Stomach (tissue), 4 donors: Measurements from ENCODE around the gene C5AR2.

ENCODE experiments used
- EP300 ChIP-seq: sonication (generic); formaldehyde crosslinking; IDR thresholded peaks from one replicate; pipeline ENCODE4 v1.6.1; 2017; ENCODE audit warnings: antibody characterized with exemption
- POLR2A ChIP-seq, 4 donors: fragments of 450-650 bp; IDR thresholded peaks; one replicate each; pipeline ENCODE4 v1.6.1; 2016; ENCODE audit warnings: antibody characterized with exemption in 4 of 4, control low read depth in 2 of 4, mild to moderate bottlenecking in 1 of 4, moderate library complexity in 1 of 4
- TF ChIP-seq, protein P1 (sequence below), 7 experiments: fragments of 450-650 bp in 4 of 7; fragments of 200-600 bp in 3 of 7; sonication (generic) in 3 of 7; IDR thresholded peaks; one replicate each; pipeline ENCODE4 v1.5.1; 2016 to 2019; ENCODE audit warnings: antibody characterized with exemption in 7 of 7, control low read depth in 2 of 7, mild to moderate bottlenecking in 1 of 7

DNA sequence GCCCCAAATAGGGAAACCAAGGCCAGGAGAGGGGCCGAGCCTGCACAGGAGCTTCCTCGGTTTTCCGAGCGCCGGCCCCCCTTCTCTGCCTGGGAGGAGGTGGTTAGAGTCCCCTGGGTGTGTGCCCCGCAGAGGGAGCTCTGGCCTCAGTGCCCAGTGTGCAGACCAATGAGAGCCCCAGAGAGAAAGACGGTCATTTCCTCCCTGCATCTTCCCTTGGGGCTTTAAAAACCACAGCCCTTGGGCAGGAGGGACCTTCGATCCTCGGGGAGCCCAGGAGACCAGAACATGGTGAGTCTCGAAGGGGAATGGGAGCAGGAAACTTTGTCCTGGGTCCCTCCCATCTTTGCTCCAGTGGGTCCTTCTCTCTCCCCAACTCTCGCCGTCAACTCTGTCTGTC, 22.4 kb upstream of the C5AR2 start, which contains the start of gene C5AR1:
- TF ChIP-seq, protein P1, sequence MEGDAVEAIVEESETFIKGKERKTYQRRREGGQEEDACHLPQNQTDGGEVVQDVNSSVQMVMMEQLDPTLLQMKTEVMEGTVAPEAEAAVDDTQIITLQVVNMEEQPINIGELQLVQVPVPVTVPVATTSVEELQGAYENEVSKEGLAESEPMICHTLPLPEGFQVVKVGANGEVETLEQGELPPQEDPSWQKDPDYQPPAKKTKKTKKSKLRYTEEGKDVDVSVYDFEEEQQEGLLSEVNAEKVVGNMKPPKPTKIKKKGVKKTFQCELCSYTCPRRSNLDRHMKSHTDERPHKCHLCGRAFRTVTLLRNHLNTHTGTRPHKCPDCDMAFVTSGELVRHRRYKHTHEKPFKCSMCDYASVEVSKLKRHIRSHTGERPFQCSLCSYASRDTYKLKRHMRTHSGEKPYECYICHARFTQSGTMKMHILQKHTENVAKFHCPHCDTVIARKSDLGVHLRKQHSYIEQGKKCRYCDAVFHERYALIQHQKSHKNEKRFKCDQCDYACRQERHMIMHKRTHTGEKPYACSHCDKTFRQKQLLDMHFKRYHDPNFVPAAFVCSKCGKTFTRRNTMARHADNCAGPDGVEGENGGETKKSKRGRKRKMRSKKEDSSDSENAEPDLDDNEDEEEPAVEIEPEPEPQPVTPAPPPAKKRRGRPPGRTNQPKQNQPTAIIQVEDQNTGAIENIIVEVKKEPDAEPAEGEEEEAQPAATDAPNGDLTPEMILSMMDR (IDR thresholded peaks at IDR 0.05): no peak
- TF ChIP-seq EP300 (no peak), POLR2A (IDR thresholded peaks at IDR 0.05) (no peak)
